Measurements from ENCODE around the gene CDH20.

The CDH20 gene

DNA sequence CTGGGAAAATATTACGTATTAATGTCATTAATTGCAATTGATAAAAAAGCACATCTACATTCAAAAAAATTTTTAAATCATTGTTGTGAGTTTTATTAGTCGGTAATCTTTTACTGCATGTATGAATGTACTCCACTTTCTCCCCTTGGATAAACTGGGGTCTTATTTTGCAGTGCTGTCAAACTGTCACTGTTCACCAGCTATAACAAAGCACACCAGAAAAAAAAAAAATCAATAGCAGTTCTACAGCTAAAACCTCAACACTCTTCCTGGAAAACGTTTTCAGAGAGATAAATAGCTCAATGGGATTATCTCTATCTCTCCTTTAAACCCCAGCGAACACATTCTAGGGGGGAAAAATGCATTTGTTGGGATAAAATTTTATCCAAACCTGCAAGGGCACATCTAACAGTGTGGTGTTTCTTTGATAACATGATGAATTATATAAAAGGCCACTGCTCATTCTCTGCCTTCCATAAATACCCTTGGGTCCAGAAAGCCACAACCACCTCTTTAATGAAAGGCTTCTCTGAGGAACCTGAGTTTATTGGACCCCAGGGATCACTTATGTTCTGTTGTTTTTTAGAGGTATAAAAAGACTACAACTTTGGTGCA, 219.9 kb downstream of the CDH20 start:
- DNase-seq (ENCODE audit: low spot score in 2 of 2) (no peak), ATAC-seq (no peak)
- no peaks in the 10 kb centered on the region for H3K36me3 Mint-ChIP-seq
- H3K9me3 Mint-ChIP-seq: no peaks in the 10 kb centered on the region
- H3K4me1 Mint-ChIP-seq: no peaks in the 10 kb centered on the region
- H3K4me3 Mint-ChIP-seq: no peak overlapping the region
- H3K27ac Mint-ChIP-seq: no peak overlapping the region

DNA sequence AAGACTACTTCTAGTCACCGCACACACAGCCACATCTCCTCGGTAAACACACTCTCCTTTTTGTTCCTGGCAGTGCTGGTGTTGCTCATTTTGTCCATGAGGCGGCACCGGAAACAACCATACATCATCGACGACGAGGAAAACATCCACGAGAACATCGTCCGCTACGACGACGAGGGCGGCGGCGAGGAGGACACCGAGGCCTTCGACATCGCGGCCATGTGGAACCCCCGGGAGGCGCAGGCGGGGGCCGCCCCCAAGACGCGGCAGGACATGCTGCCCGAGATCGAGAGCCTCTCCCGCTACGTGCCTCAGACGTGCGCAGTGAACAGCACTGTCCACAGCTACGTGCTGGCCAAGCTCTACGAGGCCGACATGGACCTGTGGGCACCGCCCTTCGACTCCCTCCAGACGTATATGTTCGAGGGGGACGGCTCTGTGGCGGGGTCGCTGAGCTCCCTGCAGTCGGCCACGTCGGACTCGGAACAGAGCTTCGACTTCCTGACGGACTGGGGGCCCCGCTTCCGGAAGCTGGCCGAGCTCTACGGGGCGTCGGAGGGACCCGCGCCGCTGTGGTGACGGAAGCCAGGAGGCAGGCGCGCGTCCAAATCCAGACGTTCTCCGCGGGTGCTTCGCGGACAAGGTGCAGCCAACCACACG, 221.0 kb downstream of the CDH20 start:
- peak; percentile 3 to 55 for DNase-seq (ENCODE audit: low spot score in 2 of 2)
- ATAC-seq: peak; percentile 73
- Mint-ChIP-seq H3K27ac (peak overlapping the region; percentile 58), H3K4me3 (peak overlapping the region; percentile 60), H3K4me1 (no peaks in the 10 kb centered on the region), H3K36me3 (no peaks in the 10 kb centered on the region), H3K9me3 (no peaks in the 10 kb centered on the region)

DNA sequence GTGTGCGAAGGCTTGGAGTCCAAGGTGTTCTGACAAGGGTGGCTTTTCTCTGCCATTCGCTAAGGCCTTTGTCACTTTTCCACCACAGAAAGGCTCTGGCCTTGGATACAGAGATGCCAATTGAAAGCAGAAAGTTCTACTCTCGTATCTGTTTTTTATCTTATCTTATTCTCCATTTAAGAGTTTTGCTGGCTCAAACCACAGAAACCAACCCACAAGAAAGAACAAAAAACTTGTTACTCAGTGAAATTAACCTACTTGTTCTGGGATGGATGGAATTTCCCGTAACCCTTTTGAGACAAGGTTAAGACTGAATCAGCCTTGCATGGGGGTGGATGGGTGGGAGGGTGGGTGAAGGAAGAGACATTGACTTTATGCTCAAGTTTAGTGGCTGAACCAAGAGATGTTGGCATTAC, 221.7 kb downstream of the CDH20 start:
- H3K9me3 Mint-ChIP-seq: no peaks in the 10 kb centered on the region
- no peaks in the 10 kb centered on the region for H3K4me1 Mint-ChIP-seq
- H3K36me3 Mint-ChIP-seq: no peaks in the 10 kb centered on the region
- peak; percentile 56 for ATAC-seq
- DNase-seq (ENCODE audit: low spot score in 2 of 2): no peak
- peak overlapping the region; percentile 58 for H3K27ac Mint-ChIP-seq
- peak overlapping the region; percentile 60 for H3K4me3 Mint-ChIP-seq

DNA sequence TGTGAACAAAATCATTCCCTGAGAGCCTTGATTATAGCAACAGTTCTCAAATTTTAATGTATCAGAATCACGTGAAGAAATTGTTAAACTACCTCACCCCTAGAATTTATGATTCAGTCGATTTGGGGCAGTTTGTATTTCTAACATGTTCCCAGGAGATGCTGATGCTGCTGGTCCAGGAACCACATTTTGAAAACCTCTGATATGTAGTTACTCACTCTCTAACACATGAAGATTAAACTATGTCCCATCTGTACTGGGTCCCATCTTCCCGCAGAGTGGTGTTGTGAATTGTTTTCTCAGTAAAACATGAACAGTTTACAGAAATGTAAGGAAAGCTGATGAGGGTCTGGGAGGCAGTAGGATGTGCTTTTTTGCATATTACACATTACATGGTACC, 223.1 kb downstream of the CDH20 start:
- Mint-ChIP-seq H3K36me3 (no peaks in the 10 kb centered on the region), H3K4me3 (no peak overlapping the region), H3K9me3 (no peaks in the 10 kb centered on the region), H3K27ac (no peak overlapping the region), H3K4me1 (no peaks in the 10 kb centered on the region)
- DNase-seq (ENCODE audit: low spot score in 2 of 2): no peak
- no peak for ATAC-seq

DNA sequence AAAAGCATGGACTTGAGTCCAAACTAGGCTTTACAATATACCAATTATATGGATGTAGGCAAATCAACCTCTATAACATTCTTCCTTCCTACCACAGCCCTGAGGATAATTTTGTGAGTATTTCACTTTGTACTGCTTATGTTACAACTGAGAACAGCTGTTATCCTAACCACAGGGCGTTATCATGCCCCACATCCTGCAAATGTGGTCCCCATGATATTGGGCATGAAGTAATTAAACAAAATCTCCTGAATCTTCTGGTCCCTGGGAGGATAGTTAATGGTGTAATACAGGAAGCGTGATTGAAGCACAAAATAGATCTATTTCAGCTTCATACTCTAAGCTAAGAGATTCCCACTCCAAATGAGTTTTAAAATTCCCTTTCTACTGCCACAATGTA, 223.6 kb downstream of the CDH20 start:
- no peak for ATAC-seq
- no peaks in the 10 kb centered on the region for H3K4me1 Mint-ChIP-seq

DNA sequence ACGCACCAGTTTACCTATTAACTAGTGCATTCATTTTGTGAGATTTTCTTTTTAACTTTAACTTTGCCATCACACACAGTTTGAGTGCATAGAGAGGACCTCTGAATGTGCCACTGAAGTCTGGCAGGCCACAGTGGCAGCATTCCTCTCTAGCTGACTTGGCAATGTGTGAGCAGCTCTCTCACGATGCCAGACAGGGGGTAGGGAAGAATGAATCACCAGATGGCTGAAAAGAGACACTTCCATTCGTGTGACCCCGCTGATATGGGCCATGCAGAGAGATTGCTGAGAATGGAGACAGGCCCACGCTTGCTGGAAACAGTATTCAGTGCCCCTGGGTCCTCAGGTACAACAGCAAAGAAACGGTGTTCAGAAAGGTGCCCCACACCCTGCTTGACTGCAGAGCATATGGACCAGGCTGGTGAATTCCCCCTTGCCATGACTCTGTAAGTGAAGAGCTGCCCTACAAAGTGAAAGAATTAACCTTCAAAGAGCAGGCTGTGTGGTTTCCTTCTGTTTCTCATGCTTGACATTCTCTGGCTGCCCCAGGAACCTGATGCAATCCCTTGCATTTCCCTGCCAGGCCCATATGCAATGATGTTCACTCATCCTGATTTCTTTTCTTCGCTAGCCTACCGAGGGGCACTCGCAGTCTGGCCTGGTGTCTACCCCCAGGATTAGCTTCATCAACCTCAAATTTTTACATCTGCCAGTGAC, 236.1 kb downstream of the CDH20 start:
- Mint-ChIP-seq H3K4me1 (no peaks in the 10 kb centered on the region), H3K36me3 (no peaks in the 10 kb centered on the region), H3K27ac (no peak overlapping the region), H3K9me3 (peaks cover 4% of the 10 kb centered on the region), H3K4me3 (no peak overlapping the region)
- DNase-seq (ENCODE audit: low spot score in 2 of 2) (no peak), ATAC-seq (peak; percentile 13)

More for the DNA sequence above, 223.6 kb downstream of the CDH20 start:
- no peak overlapping the region for H3K4me3 Mint-ChIP-seq
- no peaks in the 10 kb centered on the region for H3K36me3 Mint-ChIP-seq
- no peak for DNase-seq (ENCODE audit: low spot score in 2 of 2)
- H3K9me3 Mint-ChIP-seq: no peaks in the 10 kb centered on the region
- no peak overlapping the region for H3K27ac Mint-ChIP-seq

DNA sequence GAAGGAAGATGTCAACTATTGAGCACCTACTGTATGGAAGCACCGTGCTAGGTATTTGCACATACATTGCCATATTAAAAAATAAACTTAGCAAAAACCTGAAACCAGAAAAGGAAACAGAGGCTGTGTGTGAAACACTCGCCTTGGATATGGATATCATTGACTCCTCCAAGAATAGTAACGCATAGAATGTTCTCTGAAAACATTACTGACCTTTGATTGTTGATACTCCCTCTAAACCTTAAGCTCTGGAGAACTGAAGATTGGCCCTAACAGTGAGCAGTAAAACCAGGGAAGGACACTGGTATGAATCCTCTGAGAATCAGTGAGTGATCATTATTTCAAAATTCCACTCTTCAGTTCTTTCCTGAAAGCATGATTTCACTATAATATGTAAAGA, 236.8 kb downstream of the CDH20 start:
- Mint-ChIP-seq H3K4me3 (no peak overlapping the region), H3K36me3 (no peaks in the 10 kb centered on the region), H3K9me3 (no peaks in the 10 kb centered on the region), H3K4me1 (no peaks in the 10 kb centered on the region), H3K27ac (no peak overlapping the region)
- DNase-seq (ENCODE audit: low spot score in 2 of 2): no peak
- no peak for ATAC-seq

DNA sequence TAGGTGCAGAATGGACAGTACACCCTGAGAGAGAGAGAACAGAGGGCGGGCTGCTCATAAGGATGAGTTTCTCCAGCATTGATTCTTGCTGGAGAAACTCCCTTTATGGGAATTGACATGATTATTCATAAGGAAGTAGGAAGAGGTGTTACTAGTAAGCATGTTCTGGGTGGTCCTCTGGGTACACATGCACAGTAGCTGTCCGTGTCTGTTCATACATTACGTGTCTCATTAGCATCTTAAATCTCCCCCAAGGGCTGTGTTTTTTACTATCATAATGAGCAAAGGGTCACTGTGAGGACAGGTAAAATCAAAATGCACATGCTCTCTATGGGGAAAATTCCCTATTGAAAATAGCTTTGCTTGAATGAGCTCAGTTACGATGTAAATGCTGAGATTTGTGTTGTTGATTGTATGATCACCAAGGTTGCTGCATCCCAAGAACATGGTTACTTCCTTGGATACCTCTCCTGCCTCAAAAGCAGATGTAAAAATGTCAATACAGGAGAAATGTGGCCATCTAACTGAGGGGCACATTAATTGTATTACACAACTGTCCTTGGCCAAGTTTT, 238.9 kb downstream of the CDH20 start:
- Mint-ChIP-seq H3K27ac (no peak overlapping the region), H3K4me1 (no peaks in the 10 kb centered on the region), H3K4me3 (no peak overlapping the region), H3K36me3 (no peaks in the 10 kb centered on the region), H3K9me3 (no peaks in the 10 kb centered on the region)
- ATAC-seq: no peak
- no peak for DNase-seq (ENCODE audit: low spot score in 2 of 2)

DNA sequence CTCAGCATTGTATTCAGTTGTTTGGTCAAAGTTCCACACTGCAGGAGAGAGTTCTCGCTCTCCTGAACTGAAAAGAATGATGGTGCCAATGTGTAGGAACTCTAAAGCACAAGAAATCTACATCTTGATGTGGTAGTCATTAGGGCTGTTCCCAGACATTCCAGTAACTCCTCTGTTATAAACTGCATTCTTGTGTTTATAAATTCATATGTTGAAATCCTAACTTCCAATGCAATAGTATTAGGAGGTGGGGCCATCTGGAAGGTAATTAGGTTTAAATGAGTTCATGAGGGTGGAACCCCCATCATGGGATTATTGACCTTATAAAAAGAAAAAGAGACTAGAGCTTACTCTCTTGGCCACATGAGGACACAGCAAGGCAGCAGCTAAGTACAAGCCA, 239.6 kb downstream of the CDH20 start:
- H3K4me1 Mint-ChIP-seq: no peaks in the 10 kb centered on the region
- H3K4me3 Mint-ChIP-seq: no peak overlapping the region
- ATAC-seq (no peak), DNase-seq (ENCODE audit: low spot score in 2 of 2) (no peak)
- no peaks in the 10 kb centered on the region for H3K9me3 Mint-ChIP-seq
- no peaks in the 10 kb centered on the region for H3K36me3 Mint-ChIP-seq
- H3K27ac Mint-ChIP-seq: no peak overlapping the region

DNA sequence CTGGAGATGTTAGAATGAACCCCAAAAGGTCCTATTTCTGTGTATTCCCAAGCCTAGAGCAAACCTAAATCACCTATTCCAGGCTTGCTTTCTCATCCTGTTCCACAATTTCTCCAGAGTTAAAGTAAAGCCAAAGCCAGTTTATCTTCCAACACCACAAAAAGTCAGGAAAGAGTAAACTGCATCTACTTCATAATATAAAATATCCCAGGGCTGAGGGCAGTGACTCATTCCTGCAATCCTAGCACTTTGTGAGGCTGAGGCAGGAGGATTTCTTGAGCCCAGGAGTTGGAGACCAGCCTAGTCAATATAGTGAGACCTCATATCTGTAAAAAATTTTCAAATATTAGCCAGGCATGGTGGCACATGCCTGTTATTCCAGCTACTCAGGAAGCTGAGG, 241.4 kb downstream of the CDH20 start:
- no peak overlapping the region for H3K27ac Mint-ChIP-seq
- no peaks in the 10 kb centered on the region for H3K36me3 Mint-ChIP-seq
- H3K4me3 Mint-ChIP-seq: no peak overlapping the region
- no peaks in the 10 kb centered on the region for H3K9me3 Mint-ChIP-seq
- DNase-seq (ENCODE audit: low spot score in 2 of 2): no peak
- no peak for ATAC-seq
- H3K4me1 Mint-ChIP-seq: no peaks in the 10 kb centered on the region

DNA sequence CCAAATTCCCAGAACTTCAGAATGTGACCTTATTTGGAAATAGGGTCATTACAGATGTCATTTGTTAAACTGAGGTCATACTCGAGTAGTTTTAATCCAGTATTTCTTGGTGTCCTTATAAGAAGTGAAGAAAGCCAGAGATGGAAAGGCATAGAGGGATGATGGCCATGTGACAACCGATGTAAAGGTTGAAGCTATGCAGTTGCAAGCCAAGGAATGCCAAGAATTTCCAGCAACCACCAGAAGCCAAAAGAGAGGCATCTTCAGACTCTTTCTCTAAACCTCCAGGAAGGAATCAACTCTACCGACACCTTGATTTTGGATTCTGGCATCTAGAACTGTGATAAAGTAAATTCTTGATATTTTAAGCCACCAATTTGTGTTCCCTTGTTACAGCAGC, 242.2 kb downstream of the CDH20 start:
- Mint-ChIP-seq H3K27ac (no peak overlapping the region), H3K9me3 (no peaks in the 10 kb centered on the region), H3K36me3 (no peaks in the 10 kb centered on the region), H3K4me3 (no peak overlapping the region), H3K4me1 (no peaks in the 10 kb centered on the region)
- no peak for DNase-seq (ENCODE audit: low spot score in 2 of 2)
- ATAC-seq: no peak

DNA sequence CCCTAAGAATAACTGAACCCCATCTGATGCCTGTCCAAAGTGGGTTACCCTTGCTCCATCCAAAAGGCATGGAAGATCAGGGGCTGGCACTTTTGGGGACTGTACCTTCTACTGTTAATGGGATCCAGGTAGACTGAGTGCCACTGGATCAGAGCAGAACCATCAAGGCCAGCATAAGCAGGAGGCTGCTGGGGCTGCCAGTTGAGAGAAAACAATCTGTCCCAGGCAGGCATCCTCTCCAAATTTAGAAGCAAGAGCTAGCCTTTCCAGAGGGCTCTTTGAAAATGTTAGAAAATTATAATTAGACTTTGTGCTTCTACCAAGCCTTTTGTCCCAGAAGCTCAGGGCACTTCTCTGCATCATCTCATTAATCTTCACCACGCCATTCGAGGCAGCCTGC, 245.6 kb downstream of the CDH20 start:
- no peaks in the 10 kb centered on the region for H3K36me3 Mint-ChIP-seq
- no peak overlapping the region for H3K4me3 Mint-ChIP-seq
- no peak overlapping the region for H3K27ac Mint-ChIP-seq
- peaks cover 9% of the 10 kb centered on the region for H3K4me1 Mint-ChIP-seq
- ATAC-seq (no peak), DNase-seq (ENCODE audit: low spot score in 2 of 2) (no peak)
- H3K9me3 Mint-ChIP-seq: no peaks in the 10 kb centered on the region

DNA sequence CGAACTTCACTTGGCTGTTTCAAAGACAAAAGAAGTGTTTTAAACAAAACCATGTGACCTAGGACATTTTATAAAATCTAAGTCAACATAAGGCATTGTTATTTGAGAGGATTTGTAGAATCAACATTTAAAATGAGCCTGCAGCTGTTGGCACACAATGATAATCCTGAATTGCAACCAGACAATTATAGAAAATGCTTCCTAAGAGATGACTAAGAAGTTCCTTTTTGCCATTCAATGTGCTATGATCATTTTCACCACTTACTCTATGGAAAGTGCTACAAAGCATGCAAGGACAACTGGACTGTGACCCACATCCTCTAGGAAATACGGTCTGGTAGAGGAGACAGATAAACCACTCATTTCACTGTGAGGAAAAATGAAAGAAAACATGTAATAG, 246.4 kb downstream of the CDH20 start:
- ATAC-seq (no peak), DNase-seq (ENCODE audit: low spot score in 2 of 2) (no peak)
- no peak overlapping the region for H3K27ac Mint-ChIP-seq
- no peaks in the 10 kb centered on the region for H3K36me3 Mint-ChIP-seq
- H3K4me3 Mint-ChIP-seq: no peak overlapping the region
- H3K4me1 Mint-ChIP-seq: peaks cover 9% of the 10 kb centered on the region
- no peaks in the 10 kb centered on the region for H3K9me3 Mint-ChIP-seq

DNA sequence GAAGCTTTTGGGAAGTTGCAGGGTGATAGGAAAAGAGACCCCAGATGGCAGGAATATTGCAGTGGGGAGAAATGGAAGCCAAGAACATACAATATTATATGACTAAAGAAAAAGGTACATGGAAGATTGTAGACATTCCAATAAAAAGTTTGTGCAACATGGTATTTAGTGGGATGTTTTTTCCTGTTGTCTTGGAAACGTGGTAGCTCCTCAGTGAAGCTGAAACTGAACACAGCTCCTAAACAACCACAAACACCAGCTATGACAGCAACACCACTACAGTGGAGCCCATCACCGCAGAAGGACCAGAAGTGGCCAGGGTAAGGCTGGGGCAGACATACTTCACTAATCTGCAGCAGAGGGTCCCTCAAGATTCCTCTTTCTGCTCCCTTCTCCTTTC, 246.8 kb downstream of the CDH20 start:
- Mint-ChIP-seq H3K4me1 (peaks cover 9% of the 10 kb centered on the region), H3K27ac (no peak overlapping the region), H3K4me3 (no peak overlapping the region), H3K9me3 (no peaks in the 10 kb centered on the region), H3K36me3 (no peaks in the 10 kb centered on the region)
- DNase-seq (ENCODE audit: low spot score in 2 of 2): no peak
- ATAC-seq: no peak

DNA sequence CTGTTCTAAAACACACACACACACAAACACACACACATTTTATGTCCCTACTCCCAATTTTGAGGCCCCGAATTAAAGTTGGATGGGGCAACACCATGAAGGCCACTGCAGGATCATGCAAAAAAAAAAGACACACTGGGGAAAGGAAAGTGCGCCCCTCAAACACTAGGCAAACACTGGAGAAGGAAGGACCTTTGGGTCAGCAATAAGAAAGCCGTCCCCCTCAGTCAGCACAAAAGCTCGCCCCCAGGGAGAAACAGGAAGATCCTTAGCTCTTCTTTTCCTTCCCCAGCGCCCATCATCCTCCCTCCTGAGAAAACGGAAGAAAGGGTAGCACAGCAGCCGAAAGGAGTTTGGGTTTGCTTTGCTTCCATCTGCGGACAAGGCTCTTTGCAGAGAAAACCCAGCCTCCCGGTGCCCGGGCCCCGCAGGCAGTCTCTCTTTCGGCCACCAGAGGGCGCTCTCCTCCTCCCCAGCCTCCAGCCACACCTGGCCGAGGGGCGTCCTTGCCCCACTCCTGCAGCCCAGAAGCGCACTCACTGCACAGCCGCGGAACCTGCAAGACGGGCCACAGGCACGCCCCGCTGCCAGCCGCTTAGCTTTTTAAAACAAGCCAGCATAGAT, 248.5 kb downstream of the CDH20 start:
- DNase-seq (ENCODE audit: low spot score in 2 of 2) (peak; percentile 62 to 81), ATAC-seq (peak; percentile 77)
- H3K4me1 Mint-ChIP-seq: peaks cover 9% of the 10 kb centered on the region
- H3K27ac Mint-ChIP-seq: no peak overlapping the region
- no peaks in the 10 kb centered on the region for H3K36me3 Mint-ChIP-seq
- no peak overlapping the region for H3K4me3 Mint-ChIP-seq
- H3K9me3 Mint-ChIP-seq: no peaks in the 10 kb centered on the region

Data from stimulated activated effector memory CD8-positive, alpha-beta T cell treated with anti-CD3 and anti-CD28 coated beads, Interleukin-12 subunit alpha, Interleukin-12 subunit beta, amount 100 ng/mL, for 72 hours (primary cell).